WTC11 (cell line): ENCODE measurements around the gene RAC3. TPM values are rescaled to one million over a fixed set of nuclear protein-coding genes. Genes with fewer than 3 reads are reported as not detected.

Source experiments
- ATAC-seq: fragments of 200-7000 bp; cut with Tn5 transposase; 2 replicates; pipeline ENCODE4 v1.10.0; 2021; ENCODE audit warnings: mild to moderate bottlenecking, moderate library complexity
- CTCF ChIA-PET: fragments of 300-600 bp; sonication (Branson Sonifier 250); formaldehyde crosslinking; loops from one replicate; lab custom pipeline; 2021; ENCODE audit warnings: antibody characterized with exemption; lab: Charles Lee
- POLR2A ChIA-PET: fragments of 350-600 bp; sonication (Branson Sonifier 250); formaldehyde crosslinking; loops from one replicate; lab custom pipeline; 2021; ENCODE audit warnings: antibody characterized with exemption; lab: Charles Lee
- DNase-seq: peaks from one replicate; pipeline ENCODE4 v3.0.0; 2021; ENCODE audit warnings: low spot score
- H3K27ac Mint-ChIP-seq: 2 replicates; pipeline ENCODE4 v1.8.0; 2021; ENCODE audit warnings: mixed read lengths
- H3K27me3 Mint-ChIP-seq: 2 replicates; pipeline ENCODE4 v1.8.0; 2021; ENCODE audit warnings: low read depth, mild to moderate bottlenecking, moderate library complexity, mixed read lengths
- H3K36me3 Mint-ChIP-seq: 2 replicates; pipeline ENCODE4 v1.8.0; 2021; ENCODE audit warnings: mixed read lengths
- H3K4me1 Mint-ChIP-seq: 2 replicates; pipeline ENCODE4 v1.8.0; 2022; ENCODE audit warnings: mixed read lengths
- H3K4me3 Mint-ChIP-seq: 2 replicates; pipeline ENCODE4 v1.8.0; 2021; ENCODE audit warnings: mild to moderate bottlenecking, moderate library complexity, mixed read lengths
- H3K9me3 Mint-ChIP-seq: 2 replicates; pipeline ENCODE4 v1.8.0; 2021; ENCODE audit warnings: mixed read lengths
- CBFB ChIP-seq: sonication (generic); formaldehyde crosslinking; IDR thresholded peaks from 2 replicates; pipeline ENCODE4 v1.8.1; 2022; ENCODE audit warnings: mild to moderate bottlenecking, low read depth, missing genetic modification reagents
- CDX4 ChIP-seq: fragments of 250-450 bp; sonication (Bioruptor Pico); IDR thresholded peaks from 2 replicates; pipeline ENCODE4 v1.9.0; 2021; ENCODE audit warnings: moderate library complexity, mild to moderate bottlenecking, inconsistent platforms, borderline replicate concordance
- CREB1 ChIP-seq: sonication (generic); formaldehyde crosslinking; IDR thresholded peaks from 2 replicates; pipeline ENCODE4 v1.8.0; 2023; ENCODE audit warnings: mild to moderate bottlenecking, missing genetic modification reagents
- GTF2I ChIP-seq: fragments of 250-450 bp; sonication (Bioruptor Pico); conservative IDR thresholded peaks from 2 replicates; pipeline ENCODE4 v1.4.0; 2021; ENCODE audit warnings: mild to moderate bottlenecking
- HMGA2 ChIP-seq: fragments of 250-450 bp; sonication (Bioruptor Pico); IDR thresholded peaks from 2 replicates; pipeline ENCODE4 v1.4.0; 2021; ENCODE audit warnings: mild to moderate bottlenecking, moderate library complexity
- IRF2 ChIP-seq: sonication (generic); formaldehyde crosslinking; IDR thresholded peaks from 2 replicates; pipeline ENCODE4 v1.8.0; 2022; ENCODE audit warnings: low read depth, missing genetic modification reagents, borderline replicate concordance
- JAZF1 ChIP-seq: fragments of 250-450 bp; sonication (Bioruptor Pico); IDR thresholded peaks from 2 replicates; pipeline ENCODE4 v1.9.0; 2021; ENCODE audit warnings: moderate library complexity, mild to moderate bottlenecking, inconsistent platforms
- NR1H2 ChIP-seq: sonication (generic); formaldehyde crosslinking; IDR thresholded peaks from 2 replicates; pipeline ENCODE4 v1.9.0; 2021; ENCODE audit warnings: mild to moderate bottlenecking, moderate library complexity, missing genetic modification reagents
- NR2C2 ChIP-seq: sonication (generic); formaldehyde crosslinking; IDR thresholded peaks from 2 replicates; pipeline ENCODE4 v1.8.0; 2022; ENCODE audit warnings: mild to moderate bottlenecking, missing genetic modification reagents
- SP1 ChIP-seq: sonication (generic); formaldehyde crosslinking; conservative IDR thresholded peaks from 2 replicates; pipeline ENCODE4 v1.8.1; 2022; ENCODE audit warnings: missing genetic modification reagents
- USF1 ChIP-seq: sonication (generic); formaldehyde crosslinking; IDR thresholded peaks from 2 replicates; pipeline ENCODE4 v1.8.0; 2022; ENCODE audit warnings: mild to moderate bottlenecking, missing genetic modification reagents
- ZBTB21 ChIP-seq: sonication (generic); formaldehyde crosslinking; IDR thresholded peaks from 2 replicates; pipeline ENCODE4 v1.8.1; 2023; ENCODE audit warnings: mild to moderate bottlenecking, missing genetic modification reagents, borderline replicate concordance
- ZBTB43 ChIP-seq: sonication (generic); formaldehyde crosslinking; IDR thresholded peaks from 2 replicates; pipeline ENCODE4 v1.8.1; 2023; ENCODE audit warnings: mild to moderate bottlenecking, missing genetic modification reagents
- ZNF121 ChIP-seq: sonication (generic); formaldehyde crosslinking; IDR thresholded peaks from 2 replicates; pipeline ENCODE4 v1.8.0; 2023; ENCODE audit warnings: missing genetic modification reagents
- ZNF232 ChIP-seq: sonication (generic); formaldehyde crosslinking; IDR thresholded peaks from 2 replicates; pipeline ENCODE4 v1.8.0; 2022; ENCODE audit warnings: mild to moderate bottlenecking, missing genetic modification reagents
- ZNF671 ChIP-seq: fragments of 250-450 bp; sonication (Bioruptor Pico); IDR thresholded peaks from 2 replicates; pipeline ENCODE4 v1.8.0; 2021; ENCODE audit warnings: mild to moderate bottlenecking
- total RNA-seq: library from RNA; stranded (reverse); gene quantifications from 3 replicates; pipeline ENCODE4 v1.2.3, GENCODE V29; 2021
- TF ChIP-seq, protein P1 (sequence below): sonication (generic); formaldehyde crosslinking; IDR thresholded peaks from 2 replicates; pipeline ENCODE4 v1.8.1; 2023; ENCODE audit warnings: mild to moderate bottlenecking, missing genetic modification reagents, moderate library complexity
- TF ChIP-seq, protein P2 (sequence below): fragments of 250-450 bp; sonication (Bioruptor Pico); IDR thresholded peaks from 2 replicates; pipeline ENCODE4 v1.9.0; 2021; ENCODE audit warnings: mild to moderate bottlenecking
- TF ChIP-seq, protein P3 (sequence below): sonication (generic); formaldehyde crosslinking; IDR thresholded peaks from 2 replicates; pipeline ENCODE4 v1.8.1; 2023; ENCODE audit warnings: mild to moderate bottlenecking, missing genetic modification reagents

RAC3 gene
- total RNA-seq, 1 experiment from 2014 or later, result 163 TPM

GRCh38 chr17:82052638-82053059, 21.2 kb downstream of the RAC3 start:
- DNase-seq (no peak), ATAC-seq (no peak)
- ChIA-PET CTCF (interaction anchor here (0.9 to 5.8 kb wide), 3 partner anchors 15 to 33 kb away, joined by 3 to 31 read pairs (median 18); partner anchors contain the start of genes DCXR and RAC3), POLR2A (interaction anchor here (0.5 to 1.8 kb wide), 3 partner anchors 15 to 342 kb away, joined by 4 to 6 read pairs (median 5); partner anchors contain the start of gene DCXR)
- Mint-ChIP-seq H3K4me3 (peak overlapping the region; percentile 84), H3K9me3 (no peaks in the 10 kb centered on the region), H3K27me3 (no peaks in the 10 kb centered on the region), H3K36me3 (peaks cover 7% of the 10 kb centered on the region; the same call in 1 of the 2 replicates), H3K4me1 (peaks cover 4% of the 10 kb centered on the region), H3K27ac (no peak overlapping the region)
- TF ChIP-seq HMGA2 (CRISPR knock-in tag) (no peak), ZBTB21 (CRISPR knock-in tag) (no peak), IRF2 (CRISPR knock-in tag) (no peak), SP1 (CRISPR knock-in tag) (no peak), CBFB (CRISPR knock-in tag) (no peak), NR2C2 (no peak), ZNF232 (no peak), CDX4 (CRISPR knock-in tag) (no peak), ZBTB43 (CRISPR knock-in tag) (no peak), USF1 (CRISPR knock-in tag) (no peak), ZNF671 (no peak), NR1H2 (CRISPR knock-in tag) (no peak), JAZF1 (CRISPR knock-in tag) (no peak), ZNF121 (no peak), GTF2I (CRISPR knock-in tag) (no peak), CREB1 (CRISPR knock-in tag) (no peak)
- TF ChIP-seq, protein P1, sequence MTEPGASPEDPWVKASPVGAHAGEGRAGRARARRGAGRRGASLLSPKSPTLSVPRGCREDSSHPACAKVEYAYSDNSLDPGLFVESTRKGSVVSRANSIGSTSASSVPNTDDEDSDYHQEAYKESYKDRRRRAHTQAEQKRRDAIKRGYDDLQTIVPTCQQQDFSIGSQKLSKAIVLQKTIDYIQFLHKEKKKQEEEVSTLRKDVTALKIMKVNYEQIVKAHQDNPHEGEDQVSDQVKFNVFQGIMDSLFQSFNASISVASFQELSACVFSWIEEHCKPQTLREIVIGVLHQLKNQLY (CRISPR knock-in tag), result no peak
- TF ChIP-seq, protein P2, sequence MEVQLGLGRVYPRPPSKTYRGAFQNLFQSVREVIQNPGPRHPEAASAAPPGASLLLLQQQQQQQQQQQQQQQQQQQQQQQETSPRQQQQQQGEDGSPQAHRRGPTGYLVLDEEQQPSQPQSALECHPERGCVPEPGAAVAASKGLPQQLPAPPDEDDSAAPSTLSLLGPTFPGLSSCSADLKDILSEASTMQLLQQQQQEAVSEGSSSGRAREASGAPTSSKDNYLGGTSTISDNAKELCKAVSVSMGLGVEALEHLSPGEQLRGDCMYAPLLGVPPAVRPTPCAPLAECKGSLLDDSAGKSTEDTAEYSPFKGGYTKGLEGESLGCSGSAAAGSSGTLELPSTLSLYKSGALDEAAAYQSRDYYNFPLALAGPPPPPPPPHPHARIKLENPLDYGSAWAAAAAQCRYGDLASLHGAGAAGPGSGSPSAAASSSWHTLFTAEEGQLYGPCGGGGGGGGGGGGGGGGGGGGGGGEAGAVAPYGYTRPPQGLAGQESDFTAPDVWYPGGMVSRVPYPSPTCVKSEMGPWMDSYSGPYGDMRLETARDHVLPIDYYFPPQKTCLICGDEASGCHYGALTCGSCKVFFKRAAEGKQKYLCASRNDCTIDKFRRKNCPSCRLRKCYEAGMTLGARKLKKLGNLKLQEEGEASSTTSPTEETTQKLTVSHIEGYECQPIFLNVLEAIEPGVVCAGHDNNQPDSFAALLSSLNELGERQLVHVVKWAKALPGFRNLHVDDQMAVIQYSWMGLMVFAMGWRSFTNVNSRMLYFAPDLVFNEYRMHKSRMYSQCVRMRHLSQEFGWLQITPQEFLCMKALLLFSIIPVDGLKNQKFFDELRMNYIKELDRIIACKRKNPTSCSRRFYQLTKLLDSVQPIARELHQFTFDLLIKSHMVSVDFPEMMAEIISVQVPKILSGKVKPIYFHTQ, result no peak
- TF ChIP-seq, protein P3, sequence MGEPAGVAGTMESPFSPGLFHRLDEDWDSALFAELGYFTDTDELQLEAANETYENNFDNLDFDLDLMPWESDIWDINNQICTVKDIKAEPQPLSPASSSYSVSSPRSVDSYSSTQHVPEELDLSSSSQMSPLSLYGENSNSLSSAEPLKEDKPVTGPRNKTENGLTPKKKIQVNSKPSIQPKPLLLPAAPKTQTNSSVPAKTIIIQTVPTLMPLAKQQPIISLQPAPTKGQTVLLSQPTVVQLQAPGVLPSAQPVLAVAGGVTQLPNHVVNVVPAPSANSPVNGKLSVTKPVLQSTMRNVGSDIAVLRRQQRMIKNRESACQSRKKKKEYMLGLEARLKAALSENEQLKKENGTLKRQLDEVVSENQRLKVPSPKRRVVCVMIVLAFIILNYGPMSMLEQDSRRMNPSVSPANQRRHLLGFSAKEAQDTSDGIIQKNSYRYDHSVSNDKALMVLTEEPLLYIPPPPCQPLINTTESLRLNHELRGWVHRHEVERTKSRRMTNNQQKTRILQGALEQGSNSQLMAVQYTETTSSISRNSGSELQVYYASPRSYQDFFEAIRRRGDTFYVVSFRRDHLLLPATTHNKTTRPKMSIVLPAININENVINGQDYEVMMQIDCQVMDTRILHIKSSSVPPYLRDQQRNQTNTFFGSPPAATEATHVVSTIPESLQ (CRISPR knock-in tag), result no peak
